PC-3 (cell line): Measurements from ENCODE around the gene RHEX. TPM values are rescaled to one million over a fixed set of nuclear protein-coding genes. Genes with fewer than 3 reads are reported as not detected.

Source experiments
- ATAC-seq: fragments of 200-7000 bp; cut with Tn5 transposase; 2 replicates; pipeline ENCODE4 v1.9.1; 2020; ENCODE audit warnings: mild to moderate bottlenecking, moderate library complexity
- BruUV-seq: library from RNA; stranded (reverse); fragments of 400-500 nt; replicated peaks from 2 replicates; lab custom pipeline; 2021; lab: Mats Ljungman, UMichigan
- CTCF ChIA-PET: fragments of 300-600 bp; sonication (Branson Sonifier 250); formaldehyde crosslinking; loops from one replicate; lab custom pipeline; 2022; ENCODE audit warnings: antibody characterized with exemption; lab: Charles Lee
- POLR2A ChIA-PET: fragments of 300-600 bp; sonication (Branson Sonifier 250); formaldehyde crosslinking; loops from one replicate; lab custom pipeline; 2022; ENCODE audit warnings: antibody characterized with exemption; ENCODE audit not compliant: unreplicated experiment; lab: Charles Lee
- DNase-seq: peaks from one replicate; pipeline ENCODE4 v3.0.0-alpha.2; 2015
- H2AFZ ChIP-seq: fragments of 300-600 bp; sonication (generic); 2 replicates; pipeline ENCODE4 v1.6.0; 2016; ENCODE audit warnings: antibody characterized with exemption, low read length
- H3F3A ChIP-seq: fragments of 300-600 bp; sonication (generic); one replicate; pipeline ENCODE4 v1.6.0; 2017; ENCODE audit warnings: antibody characterized with exemption, low read length, control low read depth, mild to moderate bottlenecking; ENCODE audit not compliant: unreplicated experiment
- H3K27ac ChIP-seq: fragments of 300-600 bp; sonication (generic); 2 replicates; pipeline ENCODE4 v1.5.1; 2016; ENCODE audit warnings: mild to moderate bottlenecking, low read length
- H3K27me3 ChIP-seq: fragments of 300-600 bp; sonication (generic); 2 replicates; pipeline ENCODE4 v1.6.1; 2016; ENCODE audit warnings: low read length, mixed read lengths
- H3K36me3 ChIP-seq: fragments of 300-600 bp; sonication (generic); 2 replicates; pipeline ENCODE4 v1.6.1; 2016; ENCODE audit warnings: low read depth, mixed run types, low read length, mixed read lengths
- H3K4me1 ChIP-seq: fragments of 300-600 bp; sonication (generic); 2 replicates; pipeline ENCODE4 v1.5.1; 2016; ENCODE audit warnings: low read length; ENCODE audit not compliant: insufficient read depth
- H3K4me2 ChIP-seq: fragments of 300-600 bp; sonication (generic); 2 replicates; pipeline ENCODE4 v1.6.0; 2016; ENCODE audit warnings: low read length
- H3K4me3 ChIP-seq: fragments of 300-600 bp; sonication (generic); 2 replicates; pipeline ENCODE4 v1.5.1; 2016; ENCODE audit warnings: mild to moderate bottlenecking, low read length, mixed read lengths
- H3K79me2 ChIP-seq: fragments of 300-600 bp; sonication (generic); 2 replicates; pipeline ENCODE4 v1.6.1; 2017; ENCODE audit warnings: low read length, mixed read lengths
- H3K9ac ChIP-seq: fragments of 300-600 bp; sonication (generic); 2 replicates; pipeline ENCODE4 v1.6.0; 2016; ENCODE audit warnings: mild to moderate bottlenecking, low read length
- H3K9me2 ChIP-seq: fragments of 300-600 bp; sonication (generic); replicated peaks from 2 replicates; pipeline ENCODE4 v1.6.1; 2016; ENCODE audit warnings: mixed run types, low read length, mixed read lengths
- H3K9me3 ChIP-seq: fragments of 300-600 bp; sonication (generic); 2 replicates; pipeline ENCODE4 v1.6.1; 2016; ENCODE audit warnings: low read length, mixed read lengths
- H4K20me1 ChIP-seq: fragments of 300-600 bp; sonication (generic); 2 replicates; pipeline ENCODE4 v1.6.1; 2016; ENCODE audit warnings: low read length, mixed read lengths
- CTCF ChIP-seq: fragments of 300-600 bp; sonication (generic); conservative IDR thresholded peaks from 2 replicates; pipeline ENCODE4 v1.5.1; 2017; ENCODE audit warnings: antibody characterized with exemption, low read depth, mild to moderate bottlenecking, low read length
- EZH2 ChIP-seq: fragments of 300-600 bp; sonication (generic); IDR thresholded peaks from one replicate; pipeline ENCODE4 v1.6.1; 2017; ENCODE audit warnings: antibody characterized with exemption, mild to moderate bottlenecking, low read length; ENCODE audit not compliant: unreplicated experiment
- EZH2phosphoT487 ChIP-seq: fragments of 300-600 bp; sonication (generic); IDR thresholded peaks from 2 replicates; pipeline ENCODE4 v1.6.1; 2018; ENCODE audit warnings: mild to moderate bottlenecking, antibody characterized with exemption, low read length, borderline replicate concordance
- intact Hi-C: fragments of 100-400 bp; cut with micrococcal nuclease; formaldehyde crosslinking; loops from 2 replicates; pipeline ENCODE4 v1.9.0; 2023
- total RNA-seq: library from RNA; depleted of rRNA; stranded (reverse); fragments of >200 nt; gene quantifications from 2 replicates; pipeline ENCODE4 v1.2.3, GENCODE V29; 2014

RHEX gene
- total RNA-seq, 1 experiment from 2014 or later: not detected

GRCh38 chr1:206025283-206025820 lies 27.6 kb upstream of the RHEX start:
- intact Hi-C loops: no loop called here

GRCh38 chr1:206029484-206029883 lies 23.5 kb upstream of the RHEX start:
- no TSS peak for BruUV-seq
- intact Hi-C loops: no loop called here
- H3F3A ChIP-seq: no peaks in the 10 kb centered on the region
- peaks cover 34% of the 10 kb centered on the region for H3K27me3 ChIP-seq
- ChIA-PET CTCF (interaction anchor here (2.3 kb wide), 1 partner anchor 77 kb away, joined by 17 read pairs; no protein-coding TSS in a partner anchor), POLR2A (no interaction called here)
- no peak overlapping the region for H3K9ac ChIP-seq
- no peak overlapping the region for H3K4me2 ChIP-seq
- no peak overlapping the region for H3K27ac ChIP-seq
- H4K20me1 ChIP-seq: no peaks in the 10 kb centered on the region
- no peaks in the 10 kb centered on the region for H3K9me2 ChIP-seq
- H3K4me3 ChIP-seq: no peak overlapping the region
- TF ChIP-seq CTCF (no peak), EZH2 (no peak), EZH2phosphoT487 (no peak)
- no peak overlapping the region for H2AFZ ChIP-seq
- ATAC-seq: no peak
- no peaks in the 10 kb centered on the region for H3K36me3 ChIP-seq
- no peaks in the 10 kb centered on the region for H3K9me3 ChIP-seq
- DNase-seq: peak; percentile 28
- peaks cover 8% of the 10 kb centered on the region; the same call in 1 of the 2 replicates for H3K4me1 ChIP-seq
- H3K79me2 ChIP-seq: no peaks in the 10 kb centered on the region

More at GRCh38 chr1:206025283-206025820, 27.6 kb upstream of the RHEX start:
- H3K9me3 ChIP-seq: no peaks in the 10 kb centered on the region
- no peak overlapping the region for H3K4me3 ChIP-seq
- peaks cover 14% of the 10 kb centered on the region; the same call in 1 of the 2 replicates for H3K27me3 ChIP-seq
- ATAC-seq: no peak
- peak; percentile 74 for DNase-seq
- no peak overlapping the region for H3K9ac ChIP-seq
- no peak overlapping the region for H2AFZ ChIP-seq
- no peaks in the 10 kb centered on the region for H4K20me1 ChIP-seq
- no peaks in the 10 kb centered on the region for H3K36me3 ChIP-seq
- no peak overlapping the region for H3K27ac ChIP-seq
- no TSS peak for BruUV-seq
- H3K4me1 ChIP-seq: peaks cover 26% of the 10 kb centered on the region
- H3K4me2 ChIP-seq: no peak overlapping the region
- TF ChIP-seq CTCF (no peak), EZH2phosphoT487 (no peak), EZH2 (no peak)
- H3F3A ChIP-seq: no peaks in the 10 kb centered on the region
- H3K79me2 ChIP-seq: no peaks in the 10 kb centered on the region
- no peaks in the 10 kb centered on the region for H3K9me2 ChIP-seq
- POLR2A ChIA-PET: no interaction called here
- CTCF ChIA-PET: no interaction called here

- Histone ChIP-seq H3K27ac (no peak overlapping the region), H3K9me2 (no peaks in the 10 kb centered on the region), H3K4me3 (no peak overlapping the region), H3F3A (no peaks in the 10 kb centered on the region), H3K36me3 (no peaks in the 10 kb centered on the region), H2AFZ (no peak overlapping the region), H4K20me1 (no peaks in the 10 kb centered on the region), H3K27me3 (peaks cover 41% of the 10 kb centered on the region), H3K4me2 (no peak overlapping the region), H3K9ac (no peak overlapping the region), H3K9me3 (no peaks in the 10 kb centered on the region), H3K79me2 (no peaks in the 10 kb centered on the region), H3K4me1 (peaks cover 5% of the 10 kb centered on the region; the same call in 1 of the 2 replicates)
- ATAC-seq (no peak), DNase-seq (no peak)
- no TSS peak for BruUV-seq
- TF ChIP-seq EZH2 (no peak), EZH2phosphoT487 (no peak), CTCF (no peak)
- ChIA-PET POLR2A (no interaction called here), CTCF (interaction anchor here (2.3 kb wide), 1 partner anchor 76 kb away, joined by 17 read pairs; no protein-coding TSS in a partner anchor)
- intact Hi-C loops: loop anchor here (1.0 kb wide), 1 partner anchor 76 kb away; no protein-coding TSS in a partner anchor
Observed at GRCh38 chr1:206030191-206030590, 22.8 kb upstream of the RHEX start.
